Tibial artery (tissue), 4 donors: ENCODE results near the gene GOLGA8B.
"Not testable (repeated sequence)": the region's sequence is repeated elsewhere in the genome, so short reads cannot be mapped to it uniquely, and the experiment has no call there.

ENCODE experiments used
- DNase-seq, 2 donors: peaks; one replicate each; pipeline ENCODE4 v3.0.0-alpha.2; 2019
- H3K27ac ChIP-seq, 2 donors: fragments of 200-600 bp; sonication (generic) in 1 of 2; 1 replicate in 1 of 2; 2 replicates in 1 of 2; pipeline ENCODE4 v1.5.1; 2018 to 2019; ENCODE audit warnings: mild to moderate bottlenecking in 1 of 2
- H3K27me3 ChIP-seq, 2 donors: fragments of 200-600 bp; sonication (generic) in 1 of 2; one replicate each; pipeline versions ENCODE4 v1.5.1 to v1.6.0; 2016 to 2019
- H3K36me3 ChIP-seq, 3 donors: fragments of 200-600 bp; sonication (generic) in 2 of 3; one replicate each; pipeline ENCODE4 v1.5.1; 2016 to 2019; ENCODE audit warnings: mild to moderate bottlenecking in 2 of 3
- H3K4me1 ChIP-seq, 4 donors: fragments of 200-600 bp; sonication (generic) in 2 of 4; 1 replicate in 3 of 4; 2 replicates in 1 of 4; pipeline ENCODE4 v1.5.1; 2016 to 2019
- H3K4me3 ChIP-seq, 2 donors: fragments of 200-600 bp; sonication (generic) in 1 of 2; 1 replicate in 1 of 2; 2 replicates in 1 of 2; pipeline ENCODE4 v1.5.1; 2018 to 2019; ENCODE audit warnings: mild to moderate bottlenecking in 2 of 2
- H3K9me3 ChIP-seq, 3 donors: fragments of 200-600 bp; sonication (generic) in 1 of 3; one replicate each; pipeline ENCODE4 v1.5.1; 2016 to 2019
- intact Hi-C: fragments of 100-400 bp; cut with DNase I; formaldehyde crosslinking; loops from one replicate; pipeline ENCODE4 v1.15.0; 2023; ENCODE audit warnings: low total_unique reads
- TF ChIP-seq, protein P1 (sequence below), 2 experiments: fragments of 200-600 bp in 1 of 2; fragments of 450-650 bp in 1 of 2; IDR thresholded peaks; one replicate each; pipeline ENCODE4 v1.5.1; 2017 to 2019; ENCODE audit warnings: antibody characterized with exemption in 2 of 2, mild to moderate bottlenecking in 1 of 2, moderate library complexity in 1 of 2

GOLGA8B gene

DNA sequence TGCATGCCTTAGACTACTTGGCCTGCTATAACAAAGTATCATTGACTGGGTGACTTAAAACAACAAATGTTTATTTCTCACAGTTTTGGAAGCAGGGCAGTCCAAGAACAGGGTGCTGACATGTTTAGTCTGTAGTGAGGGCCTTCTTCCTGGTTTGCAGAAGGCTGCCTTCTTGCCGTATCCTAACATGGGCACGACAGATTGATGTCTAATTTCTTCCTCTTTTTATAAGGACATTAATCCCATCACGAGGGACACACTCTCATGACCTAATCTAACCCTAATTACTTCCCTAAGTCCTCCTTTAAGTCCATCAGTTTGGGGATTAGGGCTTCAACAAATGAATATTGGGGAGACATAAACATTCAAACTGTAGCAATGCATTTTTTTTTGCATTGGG, 10.9 kb upstream of the GOLGA8B start:
- Histone ChIP-seq H3K36me3 (no peaks in the 10 kb centered on the region), H3K9me3 (no peaks in the 10 kb centered on the region), H3K4me3 (no peak overlapping the region), H3K27me3 (no peaks in the 10 kb centered on the region), H3K27ac (no peak overlapping the region), H3K4me1 (no peaks in the 10 kb centered on the region)
- intact Hi-C loops: no loop called here
- TF ChIP-seq, protein P1, sequence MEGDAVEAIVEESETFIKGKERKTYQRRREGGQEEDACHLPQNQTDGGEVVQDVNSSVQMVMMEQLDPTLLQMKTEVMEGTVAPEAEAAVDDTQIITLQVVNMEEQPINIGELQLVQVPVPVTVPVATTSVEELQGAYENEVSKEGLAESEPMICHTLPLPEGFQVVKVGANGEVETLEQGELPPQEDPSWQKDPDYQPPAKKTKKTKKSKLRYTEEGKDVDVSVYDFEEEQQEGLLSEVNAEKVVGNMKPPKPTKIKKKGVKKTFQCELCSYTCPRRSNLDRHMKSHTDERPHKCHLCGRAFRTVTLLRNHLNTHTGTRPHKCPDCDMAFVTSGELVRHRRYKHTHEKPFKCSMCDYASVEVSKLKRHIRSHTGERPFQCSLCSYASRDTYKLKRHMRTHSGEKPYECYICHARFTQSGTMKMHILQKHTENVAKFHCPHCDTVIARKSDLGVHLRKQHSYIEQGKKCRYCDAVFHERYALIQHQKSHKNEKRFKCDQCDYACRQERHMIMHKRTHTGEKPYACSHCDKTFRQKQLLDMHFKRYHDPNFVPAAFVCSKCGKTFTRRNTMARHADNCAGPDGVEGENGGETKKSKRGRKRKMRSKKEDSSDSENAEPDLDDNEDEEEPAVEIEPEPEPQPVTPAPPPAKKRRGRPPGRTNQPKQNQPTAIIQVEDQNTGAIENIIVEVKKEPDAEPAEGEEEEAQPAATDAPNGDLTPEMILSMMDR (IDR thresholded peaks at IDR 0.05): no peak
- no peak for DNase-seq

DNA sequence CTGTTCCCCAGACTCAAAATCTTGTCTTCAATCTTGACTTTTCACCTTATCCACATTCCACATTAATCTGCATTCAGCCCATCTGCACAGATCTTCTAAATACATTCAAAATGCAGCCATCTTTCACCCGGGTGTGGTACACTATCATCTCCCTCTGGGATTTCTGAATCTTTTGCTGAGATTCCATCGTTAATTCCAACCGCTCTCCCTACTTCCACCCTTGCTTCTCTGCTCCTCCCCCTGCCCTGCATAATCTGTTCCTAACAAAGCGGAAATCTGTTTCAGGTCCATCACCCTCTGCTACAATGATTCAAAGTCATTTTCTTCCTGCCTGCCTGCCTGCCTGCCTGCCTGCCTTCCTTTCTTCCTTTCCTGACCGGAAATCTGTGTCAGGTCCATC, 7.9 kb upstream of the GOLGA8B start:
- no peaks in the 10 kb centered on the region for H3K9me3 ChIP-seq
- TF ChIP-seq, protein P1 (IDR thresholded peaks at IDR 0.05): no peak
- H3K36me3 ChIP-seq: no peaks in the 10 kb centered on the region
- no peak overlapping the region for H3K27ac ChIP-seq
- no peak for DNase-seq
- H3K4me3 ChIP-seq: no peak overlapping the region
- peaks cover 0 to 5% (median 1%) of the 10 kb centered on the region in 4 donors for H3K4me1 ChIP-seq
- intact Hi-C loops: no loop called here
- H3K27me3 ChIP-seq: no peaks in the 10 kb centered on the region

DNA sequence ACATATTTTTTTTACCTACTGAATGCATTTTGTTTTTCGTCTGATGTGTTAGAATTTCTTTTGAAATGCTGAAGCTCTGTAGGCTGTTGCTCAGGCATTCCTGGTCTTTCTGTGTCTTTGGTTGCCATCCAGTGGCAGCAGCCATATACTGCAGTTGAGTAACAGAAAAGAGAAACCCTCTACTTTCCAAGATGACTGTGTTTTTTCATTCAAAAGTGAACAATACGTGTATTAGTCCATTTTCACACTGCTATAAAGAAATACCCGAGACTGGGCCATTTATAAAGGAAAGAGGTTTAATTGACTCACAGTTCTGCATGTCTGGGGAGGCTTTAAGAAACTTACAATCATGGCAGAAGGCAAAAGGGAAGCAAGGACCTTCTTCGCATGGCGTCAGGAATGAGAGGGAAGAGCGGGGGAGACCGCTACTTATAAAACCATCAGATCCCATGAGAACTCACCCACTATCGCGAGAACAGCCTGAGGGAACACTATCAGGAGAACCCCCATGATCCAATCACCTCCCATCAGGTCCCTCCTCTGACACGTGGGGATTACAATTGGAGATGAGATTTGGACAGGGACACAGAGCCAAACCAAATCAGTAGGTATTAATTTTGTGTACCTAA, 4.7 kb upstream of the GOLGA8B start:
- no peak overlapping the region for H3K27ac ChIP-seq
- H3K27me3 ChIP-seq: no peaks in the 10 kb centered on the region
- no peaks in the 10 kb centered on the region for H3K36me3 ChIP-seq
- peak in 1 of 2 donors; percentile 63 for DNase-seq
- H3K4me3 ChIP-seq: peak overlapping the region in 1 of 2 donors; percentile 23
- TF ChIP-seq, protein P1 (IDR thresholded peaks at IDR 0.05): peak; percentile 72 to 76
- intact Hi-C loops: loop anchor here (10.0 kb wide), 2 partner anchors 73 to 363 kb away; partner anchors contain the start of gene EMC4
- H3K9me3 ChIP-seq: no peaks in the 10 kb centered on the region
- peaks cover 0 to 11% (median 8%) of the 10 kb centered on the region in 4 donors for H3K4me1 ChIP-seq

DNA sequence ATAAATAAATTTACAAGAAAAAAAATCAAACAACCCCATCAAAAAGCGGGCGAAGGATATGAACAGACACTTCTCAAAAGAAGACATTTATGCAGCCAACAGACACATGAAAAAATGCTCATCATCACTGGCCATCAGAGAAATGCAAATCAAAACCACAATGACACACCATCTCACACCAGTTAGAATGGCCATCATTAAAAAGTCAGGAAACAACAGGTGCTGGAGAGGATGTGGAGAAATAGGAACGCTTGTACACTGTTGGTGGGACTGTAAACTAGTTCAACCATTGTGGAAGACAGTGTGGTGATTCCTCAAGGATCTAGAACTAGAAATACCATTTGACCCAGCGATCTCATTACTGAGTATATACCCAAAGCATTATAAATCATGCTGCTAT, 2.5 kb upstream of the GOLGA8B start:
- H3K4me3 ChIP-seq, H3K9me3 ChIP-seq, DNase-seq, H3K27ac ChIP-seq, H3K27me3 ChIP-seq, H3K36me3 ChIP-seq: not testable (repeated sequence)
- intact Hi-C loops: loop anchor here (10.0 kb wide), 2 partner anchors 71 to 361 kb away; partner anchors contain the start of gene EMC4
- peaks cover 0 to 24% (median 18%) of the 10 kb centered on the region in 4 donors for H3K4me1 ChIP-seq

DNA sequence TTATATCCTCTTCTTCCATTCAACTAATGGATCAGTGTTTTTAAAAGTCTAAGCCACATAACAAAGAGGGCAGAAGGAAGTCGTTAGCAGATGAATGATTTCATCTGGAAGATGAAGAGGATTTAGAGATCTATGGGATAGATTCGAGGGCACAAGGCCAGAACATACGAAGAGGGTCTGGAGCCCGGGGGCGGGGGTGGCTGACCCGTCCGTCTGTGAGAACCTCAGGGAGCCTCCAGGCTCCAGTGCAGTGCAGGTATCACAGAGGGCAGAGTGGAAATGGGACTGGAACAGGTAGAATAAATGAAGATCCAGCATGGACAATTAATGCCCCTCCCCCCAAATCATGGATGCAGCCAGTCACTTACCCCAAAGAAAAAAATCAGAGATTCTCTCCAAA, 1.5 kb upstream of the GOLGA8B start:
- Histone ChIP-seq H3K4me1 (peaks cover 0 to 24% (median 18%) of the 10 kb centered on the region in 4 donors), H3K4me3 (no peak overlapping the region), H3K36me3 (no peaks in the 10 kb centered on the region), H3K27me3 (no peaks in the 10 kb centered on the region), H3K9me3 (no peaks in the 10 kb centered on the region), H3K27ac (no peak overlapping the region)
- TF ChIP-seq, protein P1 (IDR thresholded peaks at IDR 0.05): no peak
- intact Hi-C loops: loop anchor here (10.0 kb wide), 2 partner anchors 70 to 360 kb away; partner anchors contain the start of gene EMC4
- no peak for DNase-seq

DNA sequence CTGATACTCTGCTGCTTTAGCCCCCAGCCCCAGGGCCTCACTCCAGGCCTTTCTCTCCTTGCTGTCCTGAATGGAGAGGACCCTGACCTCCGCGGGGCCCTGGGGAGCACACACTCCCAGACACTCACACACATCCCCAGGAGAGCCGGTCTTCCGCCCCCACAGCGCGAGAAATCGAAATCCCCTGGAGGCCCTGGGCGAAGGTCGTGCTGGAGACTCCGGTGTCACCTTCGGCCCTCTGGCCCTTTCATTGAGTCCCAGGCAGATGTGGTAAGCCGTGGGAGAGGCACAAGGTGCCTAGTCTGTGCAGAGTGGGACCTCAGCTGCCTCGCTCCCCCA, 848 bp upstream of the GOLGA8B start:
- DNase-seq: no peak
- TF ChIP-seq, protein P1 (IDR thresholded peaks at IDR 0.05): no peak
- Histone ChIP-seq H3K27me3 (no peaks in the 10 kb centered on the region), H3K27ac (peak overlapping the region in 1 of 2 donors; percentile 62), H3K4me3 (peak overlapping the region; percentile 74 to 83), H3K4me1 (peaks cover 0 to 24% (median 18%) of the 10 kb centered on the region in 4 donors), H3K36me3 (no peaks in the 10 kb centered on the region), H3K9me3 (no peaks in the 10 kb centered on the region)
- intact Hi-C loops: loop anchor here (10.0 kb wide), 2 partner anchors 69 to 359 kb away; partner anchors contain the start of gene EMC4
